ENCODE data around the gene TRAM2.

- TF ChIP-seq STAT5B (CRISPR knock-in tag; IDR thresholded peaks at IDR 0.05): no peak
- no peak for TF ChIP-seq ZNF655 (CRISPR knock-in tag; IDR thresholded peaks at IDR 0.05)
- TF ChIP-seq KHSRP (IDR thresholded peaks at IDR 0.05): no peak
- no peak for TF ChIP-seq KLF10 (CRISPR knock-in tag; IDR thresholded peaks at IDR 0.05)
- TF ChIP-seq POLR2A (conservative IDR thresholded peaks at IDR 0.05): no peak
- no peak for TF ChIP-seq ZNF511 (CRISPR knock-in tag; IDR thresholded peaks at IDR 0.05)
- TF ChIP-seq MITF (IDR thresholded peaks at IDR 0.05): no peak
- no peak for TF ChIP-seq ZNF140 (CRISPR knock-in tag; IDR thresholded peaks at IDR 0.05)
- no peak for TF ChIP-seq POLR2AphosphoS5 (IDR thresholded peaks at IDR 0.05; ENCODE audit: control insufficient read depth, insufficient read depth, low read depth, low read length)
- TF ChIP-seq MAX (CRISPR knock-in tag; IDR thresholded peaks at IDR 0.05): peak; percentile 69; the same call in 1 of the 2 replicates
- no peak for TF ChIP-seq PRPF4 (IDR thresholded peaks at IDR 0.05; ENCODE audit: insufficient read depth, low read depth, low read length, poor library complexity, severe bottlenecking)
Measured at GRCh38 chr6:52574709-52575501, 2.0 kb downstream of the TRAM2 start.
